Mucosa of descending colon (tissue), 3 donors: ENCODE results near the gene C3orf20. TPM values are rescaled to one million over a fixed set of nuclear protein-coding genes. Genes with fewer than 3 reads are reported as not detected.

Source experiments
- ATAC-seq: fragments of 200-7000 bp; cut with Tn5 transposase; one replicate; pipeline ENCODE4 v1.9.1; 2020; ENCODE audit warnings: mild to moderate bottlenecking, moderate library complexity
- DNase-seq, 3 donors: peaks; one replicate each; pipeline ENCODE4 v3.0.0-alpha.2; 2020
- H3K36me3 ChIP-seq: fragments of 200-600 bp; one replicate; pipeline ENCODE4 v1.8.0; 2021; ENCODE audit warnings: low read depth, mild to moderate bottlenecking
- H3K4me1 ChIP-seq: fragments of 200-600 bp; one replicate; pipeline ENCODE4 v1.8.0; 2021; ENCODE audit warnings: low read depth, mild to moderate bottlenecking
- H3K4me3 ChIP-seq: fragments of 200-600 bp; one replicate; pipeline ENCODE4 v1.8.0; 2021; ENCODE audit warnings: mild to moderate bottlenecking
- H3K9me3 ChIP-seq: fragments of 200-600 bp; one replicate; pipeline ENCODE4 v1.8.0; 2021; ENCODE audit warnings: mild to moderate bottlenecking
- intact Hi-C, 2 donors: fragments of 100-400 bp; cut with DNase I in 1 of 2; cut with micrococcal nuclease in 1 of 2; formaldehyde crosslinking; loops; one replicate each; pipeline versions ENCODE4 v1.11.0 to v1.11.1; 2022; cut with DNase I, micrococcal nuclease
- total RNA-seq, 3 donors: library from RNA; stranded (reverse); fragmentation: NEBNext Ultra II Directional in 2 of 3; extraction: Animal tissue kit (Norgen Biotek cat#: 25700) in 2 of 3; gene quantifications; one replicate each; pipeline versions ENCODE4 v1.2.1 to v1.2.4, GENCODE V29; 2021 to 2023
- TF ChIP-seq, protein P1 (sequence below): fragments of 200-600 bp; IDR thresholded peaks from one replicate; pipeline ENCODE4 v1.8.0; 2022; ENCODE audit warnings: antibody characterized with exemption, mild to moderate bottlenecking
- donor health status: DM: no; HTN: no; CAD: no; lungs with moderate emphysema.
- donor health status: DM: no; HTN: no; CAD: no.
- donor health status: DM: no; HTN: yes; CAD: no.

C3orf20 gene
- total RNA-seq, 3 donors from 2014 or later: not detected

DNA sequence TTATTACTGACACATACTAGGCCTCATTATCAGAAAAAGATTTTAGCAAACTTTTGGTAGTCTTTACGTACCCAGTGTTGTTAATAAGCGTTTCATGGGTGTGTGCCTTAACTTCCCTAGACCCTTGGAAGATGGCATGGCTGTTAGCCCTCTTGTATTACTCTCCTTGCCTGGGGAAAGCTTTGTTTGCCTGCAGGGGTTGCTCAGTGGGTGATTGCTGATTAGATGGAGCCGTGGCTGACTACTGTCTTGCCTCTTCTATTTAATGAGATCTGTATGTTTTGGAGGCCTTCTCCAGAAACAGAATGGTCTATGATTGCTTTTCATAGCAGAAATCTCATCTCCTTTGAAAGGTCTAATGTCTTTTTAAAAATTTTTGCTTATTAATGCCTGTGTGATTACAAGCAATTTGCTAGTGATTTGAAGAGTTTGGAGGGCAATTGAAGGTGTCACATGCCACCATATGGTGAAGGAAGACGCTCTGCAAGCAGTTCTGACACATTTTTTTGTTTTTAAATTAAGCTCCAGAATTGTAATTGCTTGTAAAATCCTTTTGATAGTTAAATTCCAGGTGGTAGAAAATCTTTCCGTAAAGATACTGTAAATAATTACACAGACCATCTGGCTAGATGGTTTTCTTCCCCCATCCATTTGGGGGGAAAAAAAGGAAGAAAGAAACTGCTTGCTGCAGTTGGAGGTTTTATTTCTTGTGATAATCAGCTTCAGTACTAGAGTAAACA, 11.4 kb upstream of the C3orf20 start:
- Histone ChIP-seq H3K36me3 (peaks cover 37% of the 10 kb centered on the region), H3K4me3 (no peak overlapping the region), H3K9me3 (no peaks in the 10 kb centered on the region), H3K4me1 (no peaks in the 10 kb centered on the region)
- intact Hi-C loops: loop anchor here in 1 of 2 donors (10.0 kb wide), 1 partner anchor 261 kb away; no protein-coding TSS in a partner anchor
- DNase-seq (no peak), ATAC-seq (no peak)
- TF ChIP-seq, protein P1, sequence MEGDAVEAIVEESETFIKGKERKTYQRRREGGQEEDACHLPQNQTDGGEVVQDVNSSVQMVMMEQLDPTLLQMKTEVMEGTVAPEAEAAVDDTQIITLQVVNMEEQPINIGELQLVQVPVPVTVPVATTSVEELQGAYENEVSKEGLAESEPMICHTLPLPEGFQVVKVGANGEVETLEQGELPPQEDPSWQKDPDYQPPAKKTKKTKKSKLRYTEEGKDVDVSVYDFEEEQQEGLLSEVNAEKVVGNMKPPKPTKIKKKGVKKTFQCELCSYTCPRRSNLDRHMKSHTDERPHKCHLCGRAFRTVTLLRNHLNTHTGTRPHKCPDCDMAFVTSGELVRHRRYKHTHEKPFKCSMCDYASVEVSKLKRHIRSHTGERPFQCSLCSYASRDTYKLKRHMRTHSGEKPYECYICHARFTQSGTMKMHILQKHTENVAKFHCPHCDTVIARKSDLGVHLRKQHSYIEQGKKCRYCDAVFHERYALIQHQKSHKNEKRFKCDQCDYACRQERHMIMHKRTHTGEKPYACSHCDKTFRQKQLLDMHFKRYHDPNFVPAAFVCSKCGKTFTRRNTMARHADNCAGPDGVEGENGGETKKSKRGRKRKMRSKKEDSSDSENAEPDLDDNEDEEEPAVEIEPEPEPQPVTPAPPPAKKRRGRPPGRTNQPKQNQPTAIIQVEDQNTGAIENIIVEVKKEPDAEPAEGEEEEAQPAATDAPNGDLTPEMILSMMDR: no peak

DNA sequence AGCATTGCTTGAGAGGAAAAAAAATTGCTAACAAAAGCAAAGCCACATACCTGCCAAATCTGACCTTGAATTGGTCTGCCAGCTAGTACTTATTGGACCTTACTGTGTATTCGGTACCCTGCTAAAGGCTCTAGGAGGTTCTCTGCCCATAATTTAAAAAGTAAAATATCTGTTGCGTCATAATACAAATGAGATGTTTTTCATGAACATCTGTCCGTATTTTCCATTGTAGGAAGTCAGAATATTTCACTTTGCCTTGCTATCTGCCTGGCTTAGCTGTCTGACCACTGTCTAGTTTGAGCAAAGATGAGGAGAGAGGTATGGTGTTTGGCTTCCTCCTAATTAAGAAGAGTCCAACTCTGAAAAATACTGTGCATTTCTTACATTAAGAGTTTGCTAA, 10.8 kb upstream of the C3orf20 start:
- Histone ChIP-seq H3K9me3 (no peaks in the 10 kb centered on the region), H3K4me3 (no peak overlapping the region), H3K4me1 (no peaks in the 10 kb centered on the region), H3K36me3 (peaks cover 31% of the 10 kb centered on the region)
- TF ChIP-seq, protein P1: no peak
- DNase-seq (no peak), ATAC-seq (no peak)
- intact Hi-C loops: loop anchor here in 1 of 2 donors (10.0 kb wide), 1 partner anchor 261 kb away; no protein-coding TSS in a partner anchor

DNA sequence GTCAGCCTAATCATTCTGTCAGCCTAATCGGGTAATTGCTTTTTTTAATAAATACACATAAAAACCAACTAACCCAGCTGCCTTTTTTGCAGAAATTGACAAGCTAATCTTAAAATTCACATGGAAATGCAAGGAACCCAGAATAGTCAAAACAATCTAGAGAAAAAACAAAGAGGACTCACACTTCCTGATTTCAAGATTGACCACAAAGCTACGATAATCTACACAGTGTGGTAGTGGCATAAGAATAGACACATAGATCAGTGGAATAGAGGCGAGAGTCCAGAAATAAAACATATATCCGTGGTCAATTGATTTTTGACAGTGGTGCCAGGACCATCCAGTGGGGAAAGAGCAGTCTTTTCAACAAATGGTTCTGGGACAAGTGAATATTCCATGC, 2.4 kb upstream of the C3orf20 start:
- Histone ChIP-seq H3K9me3 (no peaks in the 10 kb centered on the region), H3K36me3 (peaks cover 15% of the 10 kb centered on the region), H3K4me3 (no peak overlapping the region), H3K4me1 (no peaks in the 10 kb centered on the region)
- ATAC-seq (no peak), DNase-seq (no peak)
- TF ChIP-seq, protein P1: no peak
- intact Hi-C loops: loop anchor here in 1 of 2 donors (10.0 kb wide), 1 partner anchor 252 kb away; no protein-coding TSS in a partner anchor

DNA sequence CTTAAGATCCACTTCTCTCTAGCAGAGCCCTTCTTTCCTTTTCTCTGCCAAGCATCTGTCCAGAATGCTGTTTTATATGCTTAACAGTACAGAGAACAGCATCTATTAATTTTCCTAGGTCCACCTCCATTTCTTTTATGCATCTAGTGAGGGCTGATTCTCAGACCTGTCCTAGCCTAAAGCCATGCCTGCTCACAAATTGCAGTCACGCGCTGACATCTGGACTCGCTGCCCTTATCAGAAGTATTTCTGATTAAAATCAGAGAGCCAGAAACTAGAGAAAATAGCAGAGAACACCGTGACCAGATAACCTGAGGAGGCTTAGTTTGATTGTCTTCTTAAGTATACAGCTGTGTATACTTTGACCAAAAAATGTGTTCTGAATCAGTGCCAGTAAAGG, 1.9 kb downstream of the C3orf20 start:
- Histone ChIP-seq H3K4me3 (no peak overlapping the region), H3K9me3 (no peaks in the 10 kb centered on the region), H3K36me3 (peaks cover 2% of the 10 kb centered on the region), H3K4me1 (no peaks in the 10 kb centered on the region)
- no peak for ATAC-seq
- intact Hi-C loops: loop anchor here in 1 of 2 donors (10.0 kb wide), 1 partner anchor 248 kb away; no protein-coding TSS in a partner anchor
- TF ChIP-seq, protein P1: no peak
- no peak for DNase-seq

DNA sequence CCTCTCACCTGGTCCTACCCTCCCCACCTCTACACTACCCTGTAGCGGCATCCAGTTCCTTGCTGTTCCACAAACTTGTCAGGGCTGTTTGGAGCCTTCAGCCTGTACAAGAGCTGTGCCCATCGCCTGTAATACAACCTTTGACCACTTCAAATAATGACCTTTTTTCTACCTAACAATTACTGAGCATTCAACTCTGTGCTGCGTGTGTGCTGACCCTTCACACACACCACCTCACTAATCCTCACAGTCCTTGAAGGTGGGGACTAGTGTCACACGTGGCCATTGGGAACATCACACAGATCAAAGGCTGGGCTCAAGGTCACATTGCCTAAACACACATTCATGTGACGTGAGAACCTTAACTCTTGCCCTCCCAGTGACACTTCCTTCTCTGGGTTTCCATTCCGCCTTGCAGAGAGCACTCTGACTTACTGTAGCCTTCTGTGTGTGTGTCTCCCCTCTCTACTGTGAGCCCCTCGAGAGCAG, 3.1 kb downstream of the C3orf20 start:
- Histone ChIP-seq H3K9me3 (no peaks in the 10 kb centered on the region), H3K4me3 (no peak overlapping the region), H3K4me1 (no peaks in the 10 kb centered on the region), H3K36me3 (no peaks in the 10 kb centered on the region)
- intact Hi-C loops: loop anchor here in 1 of 2 donors (10.0 kb wide), 1 partner anchor 247 kb away; no protein-coding TSS in a partner anchor
- TF ChIP-seq, protein P1: no peak
- no peak for DNase-seq
- ATAC-seq: peak; percentile 25
